IPS-11a (cell line): ENCODE measurements around the gene GRAMD1C.
"Not testable (repeated sequence)": the region's sequence is repeated elsewhere in the genome, so short reads cannot be mapped to it uniquely, and the experiment has no call there.

Experiments used
- H3K4me3 ChIP-seq: one replicate; pipeline ENCODE4 v1.5.1; 2013; ENCODE audit warnings: low read depth, low read length, control low read depth

Gene GRAMD1C

GRCh38 chr3:113838631-113839209 lies at the start of gene GRAMD1C:
TSS of gene GRAMD1C (plus strand) at chr3:113838788. CDS start at chr3:113838910, 122 bp downstream.
- peak within 1 kb of the TSS; percentile 60 for H3K4me3 ChIP-seq

GRCh38 chr3:113791381-113791780 lies 47.2 kb upstream of the GRAMD1C start:
- no peak overlapping the region for H3K4me3 ChIP-seq

GRCh38 chr3:113794526-113794925 lies 44.1 kb upstream of the GRAMD1C start:
- no peak overlapping the region for H3K4me3 ChIP-seq

GRCh38 chr3:113795693-113796092 lies 42.9 kb upstream of the GRAMD1C start:
- H3K4me3 ChIP-seq: no peak overlapping the region

GRCh38 chr3:113802795-113803455 lies 35.7 kb upstream of the GRAMD1C start:
- H3K4me3 ChIP-seq: no peak overlapping the region

GRCh38 chr3:113804661-113805060 lies 33.9 kb upstream of the GRAMD1C start:
- no peak overlapping the region for H3K4me3 ChIP-seq

GRCh38 chr3:113805249-113805648 lies 33.3 kb upstream of the GRAMD1C start:
- no peak overlapping the region for H3K4me3 ChIP-seq

GRCh38 chr3:113812854-113813253 lies 25.7 kb upstream of the GRAMD1C start:
- no peak overlapping the region for H3K4me3 ChIP-seq

- H3K4me3 ChIP-seq: no peak overlapping the region
Measured at GRCh38 chr3:113819866-113820265, 18.7 kb upstream of the GRAMD1C start.

GRCh38 chr3:113825090-113825489 lies 13.5 kb upstream of the GRAMD1C start:
- H3K4me3 ChIP-seq: no peak overlapping the region

- no peak overlapping the region for H3K4me3 ChIP-seq
Measured at GRCh38 chr3:113828600-113828999, 10.0 kb upstream of the GRAMD1C start.

GRCh38 chr3:113829576-113830354 lies 8.8 kb upstream of the GRAMD1C start:
- no peak overlapping the region for H3K4me3 ChIP-seq

- H3K4me3 ChIP-seq: no peak overlapping the region
Measured at GRCh38 chr3:113831103-113831355, 7.6 kb upstream of the GRAMD1C start.

GRCh38 chr3:113832477-113833164 lies 6.0 kb upstream of the GRAMD1C start:
- no peak overlapping the region for H3K4me3 ChIP-seq

- no peak overlapping the region for H3K4me3 ChIP-seq
Measured at GRCh38 chr3:113834983-113835382, 3.6 kb upstream of the GRAMD1C start.

- peak overlapping the region; percentile 60 for H3K4me3 ChIP-seq
Measured at GRCh38 chr3:113839551-113839950, 963 bp downstream of the GRAMD1C start.

- H3K4me3 ChIP-seq: no peak overlapping the region
Measured at GRCh38 chr3:113844622-113845222, 6.1 kb downstream of the GRAMD1C start.

GRCh38 chr3:113847247-113847646 lies 8.7 kb downstream of the GRAMD1C start:
- H3K4me3 ChIP-seq: no peak overlapping the region

GRCh38 chr3:113847664-113848461 lies 9.3 kb downstream of the GRAMD1C start:
- no peak overlapping the region for H3K4me3 ChIP-seq

GRCh38 chr3:113849071-113849470 lies 10.5 kb downstream of the GRAMD1C start:
- not testable (repeated sequence) for H3K4me3 ChIP-seq
